HG02970 (cell line): ENCODE results near the gene RAB3C.
A peak's percentile ranks its signal among the peaks of the same experiment; 100 is the strongest.

Experiments
- ATAC-seq: cut with Tn5 transposase; IDR thresholded peaks from one replicate; pipeline ENCODE4 v1.9.1; 2021; ENCODE audit warnings: mild to moderate bottlenecking, moderate library complexity, moderate number of reproducible peaks; ENCODE audit not compliant: unreplicated experiment, low FRiP score

The RAB3C gene

GRCh38 chr5:58855851-58856739, 273.2 kb downstream of the RAB3C start:
- ATAC-seq = no peak

GRCh38 chr5:58857609-58858008, 274.7 kb downstream of the RAB3C start:
- ATAC-seq = no peak

- no peak for ATAC-seq
These were observed 277.8 kb downstream of the RAB3C start for GRCh38 chr5:58860680-58861079.

- ATAC-seq = no peak
These were observed 286.1 kb downstream of the RAB3C start for GRCh38 chr5:58868931-58869330.

- ATAC-seq = peak; percentile 56
These were observed 288.9 kb downstream of the RAB3C start for GRCh38 chr5:58871648-58872242.

GRCh38 chr5:58872670-58873273, 289.9 kb downstream of the RAB3C start:
- ATAC-seq = no peak

GRCh38 chr5:58875599-58875998, 292.7 kb downstream of the RAB3C start:
- no peak for ATAC-seq

- ATAC-seq = peak; percentile 43
These were observed 302.4 kb downstream of the RAB3C start for GRCh38 chr5:58885260-58885659.

- peak; percentile 73 for ATAC-seq
These were observed 303.7 kb downstream of the RAB3C start for GRCh38 chr5:58886315-58887207.

GRCh38 chr5:58887311-58887710, 304.4 kb downstream of the RAB3C start:
- no peak for ATAC-seq

- no peak for ATAC-seq
These were observed 305.0 kb downstream of the RAB3C start for GRCh38 chr5:58887721-58888409.

GRCh38 chr5:58890265-58890664, 307.4 kb downstream of the RAB3C start:
- no peak for ATAC-seq

GRCh38 chr5:58890701-58891085, 307.8 kb downstream of the RAB3C start:
- no peak for ATAC-seq

GRCh38 chr5:58891086-58891970, 308.5 kb downstream of the RAB3C start:
- ATAC-seq = no peak

GRCh38 chr5:58891971-58892343, 309.1 kb downstream of the RAB3C start:
- ATAC-seq = no peak

- no peak for ATAC-seq
These were observed 310.7 kb downstream of the RAB3C start for GRCh38 chr5:58893551-58893950.

GRCh38 chr5:58898006-58898405, 315.1 kb downstream of the RAB3C start:
- ATAC-seq = no peak

GRCh38 chr5:58898538-58898937, 315.7 kb downstream of the RAB3C start:
- ATAC-seq = no peak

- ATAC-seq = no peak
These were observed 318.4 kb downstream of the RAB3C start for GRCh38 chr5:58901271-58901670.
